ENCODE results near the gene ATP1A2. TPM values are rescaled to one million over a fixed set of nuclear protein-coding genes. Genes with fewer than 3 reads are reported as not detected.

ATP1A2 gene
- total RNA-seq, 1 donor: 0.27 TPM

DNA sequence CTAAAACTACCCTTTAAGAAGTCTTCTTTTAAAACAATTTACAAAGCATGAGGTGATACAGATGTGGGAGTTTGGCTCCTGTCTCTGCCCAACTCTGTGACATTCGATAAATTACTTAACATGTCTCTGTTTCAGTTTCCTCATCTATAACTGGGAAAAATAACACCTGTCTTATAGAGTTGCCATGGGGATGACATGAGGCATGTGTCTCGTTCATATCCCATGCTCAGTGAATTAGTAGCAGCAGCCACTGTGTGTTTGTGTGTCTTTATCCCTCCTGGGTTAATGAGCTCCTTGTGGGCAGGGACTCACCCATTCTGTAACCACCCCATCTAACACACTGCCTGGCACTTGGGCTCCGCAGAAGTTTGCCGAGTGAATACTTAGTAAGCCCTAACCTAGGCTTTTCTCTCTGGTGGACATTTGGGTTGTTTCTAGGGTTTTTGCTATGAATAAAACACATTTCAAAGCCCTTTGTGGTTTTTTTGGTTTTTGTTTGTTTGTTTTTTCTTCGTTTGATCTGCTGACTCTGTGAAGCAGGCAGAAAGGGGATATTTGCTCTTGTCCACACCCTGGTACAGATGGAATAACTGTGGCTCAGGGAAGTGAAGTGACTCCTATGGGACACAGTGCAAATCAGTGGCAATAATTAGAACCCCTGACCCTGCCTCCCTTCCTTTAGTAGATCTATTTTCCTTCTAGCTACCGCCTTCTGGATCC is 35.0 kb upstream of the ATP1A2 start:
- no peak for DNase-seq (ENCODE audit: low read depth)
- no peak for TF ChIP-seq CTCF (IDR thresholded peaks at IDR 0.05; ENCODE audit: insufficient read depth, low read length)

DNA sequence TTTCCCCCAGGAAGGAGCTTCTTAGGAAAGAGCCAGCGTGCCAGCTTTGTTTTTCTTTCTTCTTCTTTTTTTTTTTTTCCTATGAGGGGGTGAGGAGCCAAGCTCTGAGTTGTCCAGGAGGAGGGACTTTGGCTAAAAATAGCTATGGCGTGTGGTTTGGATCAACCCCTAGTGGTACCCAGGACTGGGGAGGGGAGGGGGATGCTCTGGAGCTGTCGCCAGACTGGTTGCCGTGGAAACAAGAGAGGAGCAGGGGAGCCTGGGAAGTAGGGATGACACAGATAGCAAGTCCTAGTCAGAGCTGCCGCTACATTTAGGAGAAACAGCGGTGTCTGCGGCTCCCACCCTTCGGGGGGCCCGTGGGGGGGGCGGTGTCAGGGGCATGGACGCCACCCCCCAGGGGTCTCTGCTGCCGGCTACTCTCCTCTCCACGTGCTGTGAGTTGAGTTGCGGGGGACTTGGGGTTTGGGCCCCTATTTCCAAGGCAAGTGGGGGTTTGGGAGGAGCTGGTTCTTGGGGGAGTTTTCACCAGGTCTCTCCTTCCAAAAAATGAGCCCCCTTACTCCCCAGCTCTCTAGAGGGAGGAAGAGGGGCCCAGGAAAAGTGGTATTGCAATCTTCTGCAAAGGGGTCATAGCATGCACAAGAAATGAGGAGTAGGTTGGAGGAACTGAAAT is 34.2 kb upstream of the ATP1A2 start, which contains the start of gene KCNJ9:
Gene KCNJ9, plus strand, starts transcription at position 278 of the 676 bp plus-strand sequence. CDS start 2,493 bp downstream, outside the sequence.
- DNase-seq (ENCODE audit: low read depth): peak; percentile 40
- no peak within 1 kb of the TSS for H3K4me3 ChIP-seq (ENCODE audit: low read depth, low read length)
- TF ChIP-seq CTCF (IDR thresholded peaks at IDR 0.05; ENCODE audit: insufficient read depth, low read length): no peak

More for the DNA sequence above, 35.0 kb upstream of the ATP1A2 start:
- H3K4me3 ChIP-seq (ENCODE audit: low read depth, low read length): no peak overlapping the region

GRCh38 chr1:160082487-160082886 is 33.1 kb upstream of the ATP1A2 start:
- H3K4me3 ChIP-seq (ENCODE audit: low read depth, low read length): no peak overlapping the region
- DNase-seq (ENCODE audit: low read depth): no peak
- TF ChIP-seq CTCF (IDR thresholded peaks at IDR 0.05; ENCODE audit: insufficient read depth, low read length): no peak

DNA sequence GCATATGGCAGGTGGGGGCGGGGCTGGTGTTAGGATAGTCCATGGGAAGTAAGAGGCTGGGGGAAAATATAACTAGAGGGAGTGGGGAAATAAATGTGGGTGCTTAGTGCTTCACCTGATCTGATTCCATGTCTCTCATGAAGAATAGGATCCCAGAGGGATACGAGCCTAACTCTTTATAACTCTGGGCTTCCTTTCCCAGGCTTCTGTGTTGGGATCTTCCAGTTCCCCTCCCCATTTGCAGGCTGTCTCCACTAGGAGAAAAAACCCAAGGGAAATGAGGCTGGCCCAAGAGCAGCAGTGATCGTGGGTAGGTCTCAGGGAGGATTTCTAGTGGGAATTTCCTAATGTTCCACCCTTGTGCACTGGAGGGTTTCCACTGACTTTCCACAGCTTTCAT is 32.6 kb upstream of the ATP1A2 start:
- TF ChIP-seq CTCF (IDR thresholded peaks at IDR 0.05; ENCODE audit: insufficient read depth, low read length): no peak
- H3K4me3 ChIP-seq (ENCODE audit: low read depth, low read length): no peak overlapping the region
- no peak for DNase-seq (ENCODE audit: low read depth)

DNA sequence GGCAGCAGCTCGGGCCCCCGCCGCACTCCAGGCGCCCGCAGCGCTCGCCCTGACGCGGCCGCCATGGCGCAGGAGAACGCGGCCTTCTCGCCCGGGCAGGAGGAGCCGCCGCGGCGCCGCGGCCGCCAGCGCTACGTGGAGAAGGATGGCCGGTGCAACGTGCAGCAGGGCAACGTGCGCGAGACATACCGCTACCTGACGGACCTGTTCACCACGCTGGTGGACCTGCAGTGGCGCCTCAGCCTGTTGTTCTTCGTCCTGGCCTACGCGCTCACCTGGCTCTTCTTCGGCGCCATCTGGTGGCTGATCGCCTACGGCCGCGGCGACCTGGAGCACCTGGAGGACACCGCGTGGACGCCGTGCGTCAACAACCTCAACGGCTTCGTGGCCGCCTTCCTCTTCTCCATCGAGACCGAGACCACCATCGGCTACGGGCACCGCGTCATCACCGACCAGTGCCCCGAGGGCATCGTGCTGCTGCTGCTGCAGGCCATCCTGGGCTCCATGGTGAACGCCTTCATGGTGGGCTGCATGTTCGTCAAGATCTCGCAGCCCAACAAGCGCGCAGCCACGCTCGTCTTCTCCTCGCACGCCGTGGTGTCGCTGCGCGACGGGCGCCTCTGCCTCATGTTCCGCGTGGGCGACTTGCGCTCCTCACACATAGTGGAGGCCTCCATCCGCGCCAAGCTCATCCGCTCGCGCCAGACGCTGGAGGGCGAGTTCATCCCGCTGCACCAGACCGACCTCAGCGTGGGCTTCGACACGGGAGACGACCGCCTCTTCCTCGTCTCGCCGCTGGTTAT is 31.4 kb upstream of the ATP1A2 start:
- peak; percentile 16 for DNase-seq (ENCODE audit: low read depth)
- H3K4me3 ChIP-seq (ENCODE audit: low read depth, low read length): peak overlapping the region; percentile 48
- TF ChIP-seq CTCF (IDR thresholded peaks at IDR 0.05; ENCODE audit: insufficient read depth, low read length): peak; percentile 52

DNA sequence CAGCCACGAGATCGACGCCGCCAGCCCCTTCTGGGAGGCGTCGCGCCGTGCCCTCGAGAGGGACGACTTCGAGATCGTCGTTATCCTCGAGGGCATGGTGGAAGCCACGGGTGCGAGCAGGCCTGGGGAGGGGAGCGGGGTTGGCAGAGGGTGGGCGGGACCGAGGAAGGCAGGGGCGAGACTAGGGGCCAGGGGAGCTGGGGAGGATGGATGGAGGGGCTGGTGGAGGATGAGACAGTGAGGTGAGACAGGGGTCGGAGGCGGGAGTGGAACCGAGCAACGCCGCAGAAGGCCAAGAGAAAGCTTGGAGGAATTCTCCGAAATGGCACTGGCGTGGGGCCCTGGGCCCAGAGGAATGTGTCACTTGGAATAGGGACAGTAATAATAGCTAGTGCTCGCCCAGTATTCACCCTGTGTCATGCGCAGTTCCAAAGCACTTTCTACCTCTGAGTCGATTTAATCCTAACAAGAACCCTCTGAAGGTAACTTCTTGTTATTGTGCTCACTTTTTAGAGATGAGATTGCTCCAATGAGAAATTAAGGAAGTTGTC is 30.7 kb upstream of the ATP1A2 start:
- DNase-seq (ENCODE audit: low read depth): no peak
- H3K4me3 ChIP-seq (ENCODE audit: low read depth, low read length): no peak overlapping the region
- TF ChIP-seq CTCF (IDR thresholded peaks at IDR 0.05; ENCODE audit: insufficient read depth, low read length): no peak

Measured in fibroblast of the aortic adventitia (primary cell).